A549 (cell line): ENCODE data around the gene PYGO2.

Source experiments
- MAFK ChIP-seq: fragments of 450-650 bp; IDR thresholded peaks from 2 replicates; pipeline ENCODE4 v1.6.1; 2014; ENCODE audit not compliant: partially characterized antibody
- POLR2A ChIP-seq: IDR thresholded peaks from 2 replicates; pipeline ENCODE4 v1.6.1; 2012; ENCODE audit warnings: mild to moderate bottlenecking, low read length
- SMC3 ChIP-seq: fragments of >200 bp; sonication (Bioruptor Twin); formaldehyde crosslinking; IDR thresholded peaks from 3 replicates; pipeline ENCODE4 v1.6.1; 2018; ENCODE audit warnings: inconsistent platforms
- TP53 ChIP-seq: fragments of 250-450 bp; sonication (Bioruptor Pico); IDR thresholded peaks from 2 replicates; pipeline ENCODE4 v1.5.0; 2021; ENCODE audit warnings: mild to moderate bottlenecking, moderate library complexity
- TF ChIP-seq, protein P1 (sequence below): fragments of >200 bp; sonication (Bioruptor Twin); formaldehyde crosslinking; IDR thresholded peaks from 3 replicates; pipeline ENCODE4 v1.5.1; 2016
- TF ChIP-seq, protein P2 (sequence below): fragments of 200-600 bp; sonication (generic); IDR thresholded peaks from 2 replicates; pipeline ENCODE4 v1.6.1; 2016; ENCODE audit warnings: antibody characterized with exemption, mild to moderate bottlenecking, moderate library complexity

DNA sequence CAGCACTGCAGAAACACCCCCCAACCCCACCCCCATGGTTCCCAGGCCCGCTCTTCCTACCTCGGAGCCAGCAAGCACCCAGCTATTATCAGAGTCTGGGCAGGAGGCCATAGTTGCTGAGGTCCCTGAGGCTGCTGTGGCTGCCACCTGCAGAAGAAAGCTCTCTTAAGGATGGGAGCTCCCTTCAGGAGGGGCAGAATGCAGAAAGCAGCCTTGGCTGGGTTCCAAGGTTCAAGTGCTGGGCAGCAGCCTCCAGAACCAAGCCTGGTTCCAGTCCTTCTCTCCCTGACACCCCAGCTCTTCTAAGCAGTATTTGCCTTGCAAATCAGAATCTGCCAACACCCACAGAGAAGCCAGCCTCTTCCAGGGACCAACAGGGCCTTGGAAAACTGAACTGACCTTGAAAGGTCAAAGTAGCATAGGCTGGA, 8.0 kb downstream of the PYGO2 start:
- TF ChIP-seq MAFK: no peak
- TF ChIP-seq, protein P1, sequence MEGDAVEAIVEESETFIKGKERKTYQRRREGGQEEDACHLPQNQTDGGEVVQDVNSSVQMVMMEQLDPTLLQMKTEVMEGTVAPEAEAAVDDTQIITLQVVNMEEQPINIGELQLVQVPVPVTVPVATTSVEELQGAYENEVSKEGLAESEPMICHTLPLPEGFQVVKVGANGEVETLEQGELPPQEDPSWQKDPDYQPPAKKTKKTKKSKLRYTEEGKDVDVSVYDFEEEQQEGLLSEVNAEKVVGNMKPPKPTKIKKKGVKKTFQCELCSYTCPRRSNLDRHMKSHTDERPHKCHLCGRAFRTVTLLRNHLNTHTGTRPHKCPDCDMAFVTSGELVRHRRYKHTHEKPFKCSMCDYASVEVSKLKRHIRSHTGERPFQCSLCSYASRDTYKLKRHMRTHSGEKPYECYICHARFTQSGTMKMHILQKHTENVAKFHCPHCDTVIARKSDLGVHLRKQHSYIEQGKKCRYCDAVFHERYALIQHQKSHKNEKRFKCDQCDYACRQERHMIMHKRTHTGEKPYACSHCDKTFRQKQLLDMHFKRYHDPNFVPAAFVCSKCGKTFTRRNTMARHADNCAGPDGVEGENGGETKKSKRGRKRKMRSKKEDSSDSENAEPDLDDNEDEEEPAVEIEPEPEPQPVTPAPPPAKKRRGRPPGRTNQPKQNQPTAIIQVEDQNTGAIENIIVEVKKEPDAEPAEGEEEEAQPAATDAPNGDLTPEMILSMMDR: no peak
- TF ChIP-seq SMC3: no peak
- no peak for TF ChIP-seq POLR2A
- TF ChIP-seq, protein P2, sequence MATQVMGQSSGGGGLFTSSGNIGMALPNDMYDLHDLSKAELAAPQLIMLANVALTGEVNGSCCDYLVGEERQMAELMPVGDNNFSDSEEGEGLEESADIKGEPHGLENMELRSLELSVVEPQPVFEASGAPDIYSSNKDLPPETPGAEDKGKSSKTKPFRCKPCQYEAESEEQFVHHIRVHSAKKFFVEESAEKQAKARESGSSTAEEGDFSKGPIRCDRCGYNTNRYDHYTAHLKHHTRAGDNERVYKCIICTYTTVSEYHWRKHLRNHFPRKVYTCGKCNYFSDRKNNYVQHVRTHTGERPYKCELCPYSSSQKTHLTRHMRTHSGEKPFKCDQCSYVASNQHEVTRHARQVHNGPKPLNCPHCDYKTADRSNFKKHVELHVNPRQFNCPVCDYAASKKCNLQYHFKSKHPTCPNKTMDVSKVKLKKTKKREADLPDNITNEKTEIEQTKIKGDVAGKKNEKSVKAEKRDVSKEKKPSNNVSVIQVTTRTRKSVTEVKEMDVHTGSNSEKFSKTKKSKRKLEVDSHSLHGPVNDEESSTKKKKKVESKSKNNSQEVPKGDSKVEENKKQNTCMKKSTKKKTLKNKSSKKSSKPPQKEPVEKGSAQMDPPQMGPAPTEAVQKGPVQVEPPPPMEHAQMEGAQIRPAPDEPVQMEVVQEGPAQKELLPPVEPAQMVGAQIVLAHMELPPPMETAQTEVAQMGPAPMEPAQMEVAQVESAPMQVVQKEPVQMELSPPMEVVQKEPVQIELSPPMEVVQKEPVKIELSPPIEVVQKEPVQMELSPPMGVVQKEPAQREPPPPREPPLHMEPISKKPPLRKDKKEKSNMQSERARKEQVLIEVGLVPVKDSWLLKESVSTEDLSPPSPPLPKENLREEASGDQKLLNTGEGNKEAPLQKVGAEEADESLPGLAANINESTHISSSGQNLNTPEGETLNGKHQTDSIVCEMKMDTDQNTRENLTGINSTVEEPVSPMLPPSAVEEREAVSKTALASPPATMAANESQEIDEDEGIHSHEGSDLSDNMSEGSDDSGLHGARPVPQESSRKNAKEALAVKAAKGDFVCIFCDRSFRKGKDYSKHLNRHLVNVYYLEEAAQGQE: no peak
- no peak for TF ChIP-seq TP53
